ENCODE data around the gene TES. TPM values are rescaled to one million over a fixed set of nuclear protein-coding genes. Genes with fewer than 3 reads are reported as not detected.

The TES gene
- total RNA-seq, 1 donor from 2014 or later: 15.0 TPM

DNA sequence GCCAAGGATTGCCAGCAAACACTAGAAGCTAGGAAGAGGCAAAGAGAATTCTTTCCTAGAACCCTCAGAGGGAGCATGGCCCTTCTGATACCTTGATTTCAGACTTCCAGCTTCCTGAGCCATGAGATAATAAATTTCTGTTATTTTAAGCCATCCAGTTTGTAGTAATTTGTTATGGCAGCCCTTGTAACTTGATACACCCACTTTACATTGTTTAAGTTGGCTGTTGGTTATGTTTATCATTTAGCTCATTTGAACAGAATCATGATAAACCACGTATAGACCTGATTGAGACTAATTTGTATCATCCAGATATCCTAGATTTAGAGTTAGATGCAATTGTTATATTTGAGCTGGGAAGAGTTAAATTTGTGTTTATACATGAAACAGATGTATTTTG lies 9.4 kb upstream of the TES start:
- H3K36me3 Mint-ChIP-seq (ENCODE audit: low read depth): no peaks in the 10 kb centered on the region
- no peak overlapping the region for H3K4me3 Mint-ChIP-seq
- H3K27ac Mint-ChIP-seq (ENCODE audit: unreplicated experiment): no peak overlapping the region
- DNase-seq (ENCODE audit: low read depth, low spot score): no peak
- peaks cover 2% of the 10 kb centered on the region for H3K9me3 Mint-ChIP-seq
- TF ChIP-seq, protein P1, sequence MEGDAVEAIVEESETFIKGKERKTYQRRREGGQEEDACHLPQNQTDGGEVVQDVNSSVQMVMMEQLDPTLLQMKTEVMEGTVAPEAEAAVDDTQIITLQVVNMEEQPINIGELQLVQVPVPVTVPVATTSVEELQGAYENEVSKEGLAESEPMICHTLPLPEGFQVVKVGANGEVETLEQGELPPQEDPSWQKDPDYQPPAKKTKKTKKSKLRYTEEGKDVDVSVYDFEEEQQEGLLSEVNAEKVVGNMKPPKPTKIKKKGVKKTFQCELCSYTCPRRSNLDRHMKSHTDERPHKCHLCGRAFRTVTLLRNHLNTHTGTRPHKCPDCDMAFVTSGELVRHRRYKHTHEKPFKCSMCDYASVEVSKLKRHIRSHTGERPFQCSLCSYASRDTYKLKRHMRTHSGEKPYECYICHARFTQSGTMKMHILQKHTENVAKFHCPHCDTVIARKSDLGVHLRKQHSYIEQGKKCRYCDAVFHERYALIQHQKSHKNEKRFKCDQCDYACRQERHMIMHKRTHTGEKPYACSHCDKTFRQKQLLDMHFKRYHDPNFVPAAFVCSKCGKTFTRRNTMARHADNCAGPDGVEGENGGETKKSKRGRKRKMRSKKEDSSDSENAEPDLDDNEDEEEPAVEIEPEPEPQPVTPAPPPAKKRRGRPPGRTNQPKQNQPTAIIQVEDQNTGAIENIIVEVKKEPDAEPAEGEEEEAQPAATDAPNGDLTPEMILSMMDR (conservative IDR thresholded peaks at IDR 0.05): no peak
- no peaks in the 10 kb centered on the region for H3K4me1 Mint-ChIP-seq
- peaks cover 7% of the 10 kb centered on the region for H3K27me3 Mint-ChIP-seq (ENCODE audit: low read depth)

DNA sequence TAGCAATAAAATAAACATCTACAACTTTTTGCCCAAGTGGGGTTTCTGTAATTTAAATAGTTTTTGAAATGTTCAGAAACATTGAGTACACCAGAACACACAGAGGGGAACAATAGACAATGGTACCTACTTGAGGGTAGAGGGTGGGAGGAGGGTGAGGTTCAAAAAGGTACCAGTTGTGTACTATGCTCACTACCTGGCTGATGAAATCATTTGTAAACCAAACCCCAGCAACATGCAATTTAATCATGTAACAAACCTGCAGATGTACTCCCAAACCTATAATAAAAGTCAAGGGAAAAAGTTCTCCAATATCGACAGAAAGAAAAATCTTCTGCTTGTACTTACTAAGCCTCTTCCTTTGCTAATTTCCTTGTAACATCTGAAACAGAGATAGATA lies 4.2 kb upstream of the TES start:
- no peak overlapping the region for H3K27ac Mint-ChIP-seq (ENCODE audit: unreplicated experiment)
- peaks cover 30% of the 10 kb centered on the region for H3K27me3 Mint-ChIP-seq (ENCODE audit: low read depth)
- H3K4me1 Mint-ChIP-seq: peaks cover 3% of the 10 kb centered on the region
- H3K4me3 Mint-ChIP-seq: no peak overlapping the region
- no peak for DNase-seq (ENCODE audit: low read depth, low spot score)
- no peaks in the 10 kb centered on the region for H3K36me3 Mint-ChIP-seq (ENCODE audit: low read depth)
- TF ChIP-seq, protein P1 (conservative IDR thresholded peaks at IDR 0.05): no peak
- peaks cover 2% of the 10 kb centered on the region for H3K9me3 Mint-ChIP-seq

DNA sequence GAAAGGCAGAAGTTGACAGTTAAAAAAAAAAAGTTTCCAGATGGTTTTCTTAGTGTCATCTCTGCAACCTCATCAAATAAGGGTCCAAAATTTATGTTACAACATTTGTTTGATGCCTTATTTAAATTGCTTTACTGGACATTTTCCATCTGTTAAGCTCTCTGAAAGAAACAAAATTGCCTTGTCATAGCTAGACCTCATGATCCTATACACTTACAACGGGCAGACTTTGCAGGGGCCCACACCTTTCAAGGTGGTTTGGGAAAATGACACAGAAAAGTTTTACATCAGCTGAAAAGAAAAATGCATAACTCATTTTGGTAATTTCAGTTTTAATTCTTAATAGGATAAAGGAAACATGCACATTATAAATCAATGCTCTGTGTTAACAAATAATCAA lies 1.4 kb upstream of the TES start:
- Mint-ChIP-seq H3K9me3 (no peaks in the 10 kb centered on the region), H3K36me3 (ENCODE audit: low read depth) (no peaks in the 10 kb centered on the region), H3K27me3 (ENCODE audit: low read depth) (peaks cover 46% of the 10 kb centered on the region), H3K4me3 (peak overlapping the region; percentile 52), H3K27ac (ENCODE audit: unreplicated experiment) (no peak overlapping the region), H3K4me1 (peaks cover 22% of the 10 kb centered on the region)
- TF ChIP-seq, protein P1 (conservative IDR thresholded peaks at IDR 0.05): no peak
- no peak for DNase-seq (ENCODE audit: low read depth, low spot score)

DNA sequence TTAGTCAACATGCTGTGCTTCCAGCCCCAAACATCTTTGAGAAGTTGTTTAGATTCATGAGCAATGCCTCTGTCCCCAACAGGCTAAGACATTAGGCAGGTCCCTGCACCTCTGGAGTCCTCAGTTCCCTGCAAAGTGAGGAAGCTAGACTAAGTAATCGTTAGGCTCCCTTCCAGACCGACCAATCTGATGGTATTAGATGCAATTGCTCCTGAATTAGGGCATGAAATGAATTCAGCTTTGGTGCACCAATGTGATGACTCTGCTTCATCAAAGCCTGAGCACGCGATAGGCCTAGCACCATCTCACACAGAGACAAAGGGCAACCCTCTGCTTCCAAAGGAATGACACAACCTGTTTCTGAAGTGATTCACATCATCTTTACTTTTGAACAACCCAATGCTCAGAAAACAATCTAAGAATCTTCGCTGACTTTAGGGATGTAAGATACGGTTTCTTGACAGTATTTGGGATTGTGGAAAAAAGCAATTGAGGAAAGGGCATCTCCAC lies 723 bp upstream of the TES start:
- Mint-ChIP-seq H3K36me3 (ENCODE audit: low read depth) (no peaks in the 10 kb centered on the region), H3K9me3 (no peaks in the 10 kb centered on the region), H3K4me3 (peak overlapping the region; percentile 69), H3K27ac (ENCODE audit: unreplicated experiment) (no peak overlapping the region), H3K27me3 (ENCODE audit: low read depth) (peaks cover 47% of the 10 kb centered on the region), H3K4me1 (peaks cover 22% of the 10 kb centered on the region)
- DNase-seq (ENCODE audit: low read depth, low spot score): no peak
- TF ChIP-seq, protein P1 (conservative IDR thresholded peaks at IDR 0.05): no peak

DNA sequence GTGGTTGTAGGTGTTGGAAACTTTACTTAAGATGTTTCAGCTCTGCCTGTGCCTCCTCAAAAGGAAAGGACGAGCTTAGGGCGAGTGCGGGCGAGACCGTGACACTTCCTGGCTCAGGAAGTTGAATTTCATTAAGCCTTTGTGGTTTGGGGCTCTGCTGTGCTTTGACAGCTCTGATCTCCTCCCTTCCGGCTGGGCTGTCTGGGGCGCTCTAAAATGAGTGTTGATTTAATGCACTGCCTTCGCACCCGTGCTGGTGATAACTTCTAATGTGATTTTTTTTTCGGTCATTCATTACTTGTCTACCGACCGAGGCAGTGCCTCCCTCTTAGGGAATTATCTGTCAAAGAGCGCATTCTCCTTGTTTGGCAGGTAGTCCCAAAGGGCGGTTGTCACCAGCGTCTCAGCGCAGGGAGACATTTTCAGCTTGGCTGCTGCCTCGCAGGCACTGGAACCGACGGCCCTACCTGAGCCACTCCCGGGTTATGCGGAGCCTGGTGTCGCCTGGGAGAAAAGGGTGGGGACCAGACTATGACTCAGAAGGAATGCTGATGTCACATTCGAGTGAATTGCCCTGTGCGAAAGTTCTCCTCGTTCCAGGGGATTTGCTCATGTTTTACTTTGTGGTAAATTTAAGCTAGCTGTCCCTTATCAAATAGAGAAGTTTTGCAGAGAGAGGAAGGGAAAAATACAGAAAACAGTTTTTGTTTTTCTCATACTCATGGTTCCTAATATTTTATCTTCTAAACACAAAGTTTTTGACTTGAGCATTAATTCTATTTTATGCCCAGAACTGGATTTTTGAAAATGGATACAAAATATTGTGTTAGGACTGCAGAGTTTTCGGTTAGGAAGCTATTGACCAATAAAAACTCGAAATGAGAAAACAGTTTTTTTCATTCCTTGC lies 920 bp downstream of the TES start:
- peak; percentile 12 for DNase-seq (ENCODE audit: low read depth, low spot score)
- peaks cover 22% of the 10 kb centered on the region for H3K4me1 Mint-ChIP-seq
- TF ChIP-seq, protein P1 (conservative IDR thresholded peaks at IDR 0.05): no peak
- no peaks in the 10 kb centered on the region for H3K9me3 Mint-ChIP-seq
- no peaks in the 10 kb centered on the region for H3K36me3 Mint-ChIP-seq (ENCODE audit: low read depth)
- peak overlapping the region; percentile 95 for H3K4me3 Mint-ChIP-seq
- peaks cover 45% of the 10 kb centered on the region for H3K27me3 Mint-ChIP-seq (ENCODE audit: low read depth)
- H3K27ac Mint-ChIP-seq (ENCODE audit: unreplicated experiment): peak overlapping the region; percentile 78
